GM21515 (cell line): Measurements from ENCODE around the gene MYO18B.

Experiments used
- ATAC-seq: cut with Tn5 transposase; IDR thresholded peaks from one replicate; pipeline ENCODE4 v1.9.1; 2021; ENCODE audit not compliant: unreplicated experiment

Gene MYO18B

DNA sequence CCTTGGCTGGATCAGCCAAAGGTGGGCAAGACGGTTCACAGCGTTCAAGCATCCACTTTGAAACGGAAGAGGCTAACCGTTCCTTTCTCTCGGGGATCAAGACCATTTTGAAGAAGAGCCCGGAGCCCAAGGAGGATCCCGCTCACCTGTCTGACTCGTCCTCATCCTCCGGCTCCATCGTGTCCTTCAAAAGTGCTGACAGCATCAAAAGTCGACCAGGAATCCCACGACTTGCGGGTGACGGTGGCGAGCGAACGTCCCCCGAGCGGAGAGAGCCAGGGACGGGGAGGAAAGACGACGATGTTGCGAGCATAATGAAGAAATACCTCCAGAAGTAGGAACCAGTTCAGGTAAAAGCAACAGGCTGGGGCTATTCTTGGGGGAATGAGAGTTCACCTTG, 285.4 kb downstream of the MYO18B start:
- ATAC-seq = no peak

GRCh38 chr22:26031641-26032040, 289.7 kb downstream of the MYO18B start:
- no peak for ATAC-seq

GRCh38 chr22:26033071-26033470, 291.1 kb downstream of the MYO18B start:
- ATAC-seq = no peak

DNA sequence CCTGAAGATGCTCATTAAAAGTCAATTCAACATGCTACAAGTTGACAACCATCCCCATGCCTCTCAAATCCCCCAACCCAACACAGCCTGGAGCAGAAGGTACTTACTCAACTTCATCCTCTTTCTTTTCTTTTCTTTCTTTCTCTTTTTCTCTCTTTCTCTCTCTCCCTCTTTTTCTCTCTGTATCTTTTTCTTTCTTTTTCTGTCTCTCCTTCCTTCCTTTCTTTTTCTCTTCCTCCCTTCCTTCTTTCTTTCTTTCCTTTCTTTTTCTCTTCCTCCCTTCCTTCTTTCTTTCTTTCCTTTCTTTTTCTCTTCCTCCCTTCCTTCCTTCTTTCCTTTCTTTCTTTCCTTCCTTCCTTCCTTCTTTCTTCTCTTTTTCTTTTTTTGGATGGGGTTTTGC, 291.6 kb downstream of the MYO18B start:
- no peak for ATAC-seq

GRCh38 chr22:26035523-26035922, 293.5 kb downstream of the MYO18B start:
- no peak for ATAC-seq

DNA sequence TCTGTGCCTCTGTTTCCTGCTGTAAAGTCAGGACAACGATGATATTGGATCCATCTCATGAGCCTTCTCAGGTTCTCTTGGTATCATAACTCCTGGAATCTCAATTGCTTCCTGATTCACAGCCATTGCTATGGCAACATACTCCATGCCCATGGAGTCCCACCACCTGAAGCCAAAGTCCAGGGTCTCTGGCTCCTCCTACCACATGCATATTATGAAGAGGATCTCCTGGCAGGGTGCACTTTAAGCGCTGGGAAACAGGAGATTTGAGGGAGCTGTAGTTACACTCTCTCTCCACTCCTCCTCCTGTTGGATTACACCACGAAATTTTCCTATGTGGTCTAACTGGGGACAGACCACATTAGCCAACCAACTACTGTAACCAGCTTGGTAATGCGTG, 296.4 kb downstream of the MYO18B start:
- no peak for ATAC-seq

DNA sequence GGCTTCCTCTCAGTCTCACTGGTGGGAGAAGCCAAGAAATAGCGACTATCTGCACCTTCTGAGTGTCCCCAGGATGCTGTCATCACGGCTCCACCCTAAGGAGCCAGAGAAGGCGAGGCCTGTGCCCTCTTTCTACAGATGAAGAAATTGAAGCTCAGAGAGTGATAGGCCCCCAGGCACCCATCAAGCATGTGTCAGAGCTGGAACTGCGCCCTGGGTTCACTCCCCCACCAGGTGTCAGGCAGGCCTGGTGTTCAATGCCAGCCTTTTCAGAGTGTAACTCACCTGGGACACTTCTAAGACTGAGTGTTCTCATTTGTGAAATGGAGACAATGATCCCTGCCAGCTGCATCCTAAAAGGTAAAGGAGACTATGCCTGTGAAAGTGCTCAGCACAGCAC, 299.9 kb downstream of the MYO18B start:
- no peak for ATAC-seq

- ATAC-seq = no peak
Observed at GRCh38 chr22:26043031-26043430, 301.0 kb downstream of the MYO18B start.

- ATAC-seq = no peak
Observed at GRCh38 chr22:26045051-26045450, 303.1 kb downstream of the MYO18B start.

- no peak for ATAC-seq
Observed at GRCh38 chr22:26045860-26046259, 303.9 kb downstream of the MYO18B start.

DNA sequence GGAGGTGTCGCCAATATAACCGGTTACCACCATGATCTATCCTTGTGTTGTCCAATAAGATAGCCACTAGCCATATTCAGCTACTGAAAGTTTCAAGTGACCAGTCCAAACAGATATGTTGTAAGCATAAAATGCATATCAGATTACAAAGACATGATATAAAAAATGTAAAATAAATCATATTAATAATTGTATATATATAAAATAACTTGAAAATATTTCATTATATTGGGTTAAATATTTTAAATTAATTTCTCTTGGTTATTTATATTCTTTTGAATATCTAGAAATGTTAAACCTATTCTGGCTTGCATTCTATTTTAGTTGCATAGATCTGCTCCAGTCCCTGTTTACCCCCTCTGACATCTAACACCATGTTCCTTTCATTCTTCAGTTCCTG, 305.5 kb downstream of the MYO18B start:
- no peak for ATAC-seq

DNA sequence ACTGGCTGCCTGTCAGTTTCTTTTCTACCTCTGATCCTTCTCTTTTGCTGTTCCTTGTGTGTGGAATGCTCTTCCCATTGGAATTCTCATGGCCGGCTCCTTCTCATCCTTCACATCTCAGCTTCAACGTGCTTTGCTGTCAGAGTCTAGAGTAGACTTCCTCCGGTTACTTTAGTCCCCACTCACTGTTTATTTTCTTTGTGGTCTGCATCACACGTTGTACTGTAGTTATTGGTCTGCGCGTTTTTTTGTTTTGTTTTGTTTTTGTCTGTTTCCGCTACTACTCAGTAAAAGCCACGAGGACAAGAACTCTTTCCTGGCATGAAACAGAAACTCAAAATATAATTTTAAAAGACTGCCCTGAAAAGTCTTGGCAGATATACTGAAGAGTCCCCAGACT, 305.9 kb downstream of the MYO18B start:
- no peak for ATAC-seq

DNA sequence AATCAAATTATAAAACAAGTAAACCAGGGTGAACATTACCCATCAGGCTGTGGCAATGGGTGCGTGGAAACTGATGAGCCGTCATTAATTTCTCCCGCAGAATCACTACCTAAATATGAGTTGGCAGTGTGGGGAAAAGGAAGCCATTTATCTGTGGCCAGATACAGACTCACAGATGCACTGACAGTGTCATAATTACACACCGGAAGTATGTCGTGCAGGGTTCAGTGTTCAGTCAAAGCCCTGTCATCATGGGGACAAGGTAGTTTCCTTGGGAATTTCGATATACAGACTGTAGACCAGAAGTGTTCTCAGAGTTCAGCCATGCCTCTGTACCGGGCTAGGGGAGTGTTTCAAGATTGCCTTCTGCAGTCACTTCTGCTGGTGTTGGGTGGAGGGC, 308.1 kb downstream of the MYO18B start:
- no peak for ATAC-seq

GRCh38 chr22:26053737-26054316, 311.8 kb downstream of the MYO18B start:
- no peak for ATAC-seq

- no peak for ATAC-seq
Observed at GRCh38 chr22:26054841-26055605, 313.0 kb downstream of the MYO18B start.

- ATAC-seq = no peak
Observed at GRCh38 chr22:26055693-26056092, 313.7 kb downstream of the MYO18B start.

DNA sequence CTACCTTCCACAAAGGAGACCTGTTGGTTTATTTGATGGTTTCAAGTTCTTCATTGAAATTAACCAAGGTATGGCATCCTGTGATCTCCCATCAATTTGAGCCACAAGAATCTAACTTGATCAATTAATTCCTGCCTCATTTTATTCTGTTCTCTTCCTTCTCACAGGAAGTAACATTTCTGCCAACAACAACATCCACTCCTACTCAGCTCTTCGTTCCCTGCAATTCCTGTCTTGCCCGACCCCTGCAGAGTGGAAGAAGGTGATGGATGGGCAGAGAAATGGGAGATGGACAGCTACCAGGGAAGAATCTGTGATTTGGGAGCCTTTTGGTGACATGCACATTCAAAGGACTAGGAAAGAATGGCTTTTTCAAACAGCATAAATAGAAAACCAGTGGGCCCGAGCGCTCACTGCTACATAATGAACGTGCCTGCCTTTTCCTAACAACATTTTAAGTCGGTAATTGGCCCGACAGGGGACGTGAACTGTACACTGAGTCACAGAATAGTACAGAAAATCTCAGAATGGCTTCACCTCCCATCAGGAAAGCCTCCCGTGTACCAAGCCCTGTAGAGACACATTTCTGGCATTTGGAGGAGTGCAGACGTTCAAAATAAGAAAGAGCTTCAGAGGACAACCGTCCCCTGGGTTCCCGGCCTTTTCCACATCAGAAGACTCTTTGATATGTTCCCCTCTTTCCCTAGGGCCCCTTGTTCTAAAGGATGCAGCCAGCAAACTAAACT, 314.6 kb downstream of the MYO18B start:
- ATAC-seq = no peak

- ATAC-seq = no peak
Observed at GRCh38 chr22:26057731-26058130, 315.7 kb downstream of the MYO18B start.

DNA sequence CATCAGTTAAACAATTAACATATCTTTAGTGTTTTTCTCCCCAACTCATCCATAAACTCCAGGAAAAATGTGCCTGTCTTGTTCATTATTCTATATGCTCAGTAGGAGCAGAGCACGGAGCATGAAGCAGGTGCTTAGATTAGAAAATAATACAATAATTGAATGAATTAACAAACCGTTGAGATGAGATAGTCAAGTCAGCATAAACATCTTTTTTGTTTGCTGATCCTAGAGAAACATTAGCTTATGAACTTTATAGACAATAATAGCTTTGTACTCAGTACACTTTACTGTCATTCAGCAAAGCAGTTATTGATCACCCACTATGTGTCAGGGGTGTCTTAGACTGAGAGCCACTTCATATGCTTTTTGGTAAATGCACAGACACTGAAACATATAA, 322.1 kb downstream of the MYO18B start:
- no peak for ATAC-seq

DNA sequence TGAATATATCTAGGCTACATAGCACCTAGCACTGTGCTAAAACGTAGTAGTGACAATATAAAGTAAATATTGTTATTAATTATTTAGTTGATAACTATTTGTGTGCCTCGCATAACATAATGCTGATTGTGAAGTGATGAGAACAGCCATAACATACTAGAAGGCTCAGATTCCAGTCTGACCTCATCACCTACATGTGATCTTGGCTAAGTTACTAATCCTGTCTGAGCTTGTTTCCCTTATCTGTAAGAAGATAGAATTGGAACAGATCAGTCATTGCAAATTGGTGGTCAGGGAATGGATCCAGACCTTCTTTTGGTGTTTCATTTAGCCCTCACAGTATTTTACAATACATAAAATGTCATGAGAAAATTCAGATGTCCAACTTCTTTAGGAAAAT, 323.9 kb downstream of the MYO18B start:
- no peak for ATAC-seq

DNA sequence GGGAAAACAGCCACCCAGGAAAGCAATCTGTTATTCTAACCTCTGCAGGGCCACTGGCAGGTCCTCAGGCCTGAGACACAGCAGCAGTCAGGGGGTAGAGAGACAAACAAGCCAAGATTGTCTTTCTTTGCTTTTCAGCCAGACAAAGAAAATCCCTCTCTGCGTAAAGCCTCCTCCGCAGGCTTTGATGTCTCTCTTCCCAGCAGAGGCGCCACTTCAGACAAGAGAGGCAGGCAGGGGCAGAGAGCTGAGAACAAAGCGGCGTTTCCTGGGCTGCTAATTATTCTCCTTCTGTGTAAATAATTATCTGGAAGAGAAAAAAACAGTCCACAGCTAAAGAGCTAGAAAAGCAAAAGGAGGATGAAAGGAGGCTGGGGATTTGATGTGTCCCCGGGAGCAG, 324.5 kb downstream of the MYO18B start:
- no peak for ATAC-seq

DNA sequence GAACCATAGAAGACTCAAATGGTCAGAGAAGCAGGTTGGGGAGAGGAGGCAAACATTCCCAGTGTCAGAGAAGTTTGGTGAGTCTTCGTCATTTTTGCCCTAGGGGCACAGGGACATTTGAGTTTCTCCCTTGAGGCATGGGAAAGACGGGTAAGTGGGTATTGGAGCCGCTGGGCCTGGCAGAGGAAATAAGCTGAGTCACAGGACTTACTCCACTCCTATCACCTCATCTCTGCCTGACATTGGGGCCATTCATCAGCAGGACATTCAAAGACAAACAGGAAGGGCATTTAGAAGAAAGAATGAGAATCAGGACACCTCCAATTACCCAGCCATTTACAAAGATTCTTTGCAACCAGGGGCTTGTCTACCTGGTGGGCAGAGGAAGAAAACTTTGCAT, 326.6 kb downstream of the MYO18B start:
- no peak for ATAC-seq
